A549 (cell line): ENCODE results near the gene CYP1B1. TPM values are rescaled to one million over a fixed set of nuclear protein-coding genes. Genes with fewer than 3 reads are reported as not detected.
A peak's percentile ranks its signal among the peaks of the same experiment; 100 is the strongest.
"Not testable (repeated sequence)": the region's sequence is repeated elsewhere in the genome, so short reads cannot be mapped to it uniquely, and the experiment has no call there.

Source experiments
- ATAC-seq, 2 experiments: fragments of 200-7000 bp in 1 of 2; fragments of >200 bp in 1 of 2; cut with Nextera tagmentation in 1 of 2; cut with Tn5 transposase in 1 of 2; 3 replicates each; pipeline versions ENCODE4 v1.8.0 to v1.9.1; 2018 to 2020; ENCODE audit warnings: mild to moderate bottlenecking in 1 of 2, moderate library complexity in 1 of 2
- CTCF ChIA-PET: fragments of 300-600 bp; sonication (Branson Sonifier 250); formaldehyde crosslinking; extraction: SDS; loops from one replicate; lab custom pipeline; 2021; ENCODE audit warnings: antibody characterized with exemption, inconsistent platforms; lab: Yijun Ruan, JAX
- POLR2A ChIA-PET: fragments of 350-600 bp; formaldehyde crosslinking; extraction: SDS; loops from one replicate; lab custom pipeline; 2021; ENCODE audit warnings: antibody characterized with exemption, inconsistent platforms; lab: Yijun Ruan, JAX
- DNase-seq, 2 experiments: peaks; one replicate each; pipeline versions ENCODE4 v3.0.0 to v3.0.0-alpha.2; 2011 to 2016; ENCODE audit warnings: low read depth in 1 of 2, low spot score in 1 of 2
- FAIRE-seq: peaks from 2 replicates; lab custom pipeline; 2011; peaks lifted over from hg19 to GRCh38; lab: Jason Lieb, UNC
- H3K27ac ChIP-seq, 2 experiments: fragments of >200 bp; sonication (Bioruptor Twin); formaldehyde crosslinking; 3 replicates each; pipeline ENCODE4 v1.5.1; 2016 to 2017
- H3K4me1 ChIP-seq: fragments of >200 bp; sonication (Bioruptor Twin); formaldehyde crosslinking; 3 replicates; pipeline ENCODE4 v1.6.1; 2016
- H3K4me2 ChIP-seq: fragments of >200 bp; sonication (Bioruptor Twin); formaldehyde crosslinking; 3 replicates; pipeline ENCODE4 v1.6.1; 2016
- H3K4me3 ChIP-seq: fragments of >200 bp; sonication (Bioruptor Twin); formaldehyde crosslinking; 3 replicates; pipeline ENCODE4 v1.5.1; 2016
- H3K9me3 ChIP-seq: fragments of >200 bp; sonication (Bioruptor Twin); formaldehyde crosslinking; 3 replicates; pipeline ENCODE4 v1.6.1; 2016
- BHLHE40 ChIP-seq: IDR thresholded peaks from 2 replicates; pipeline ENCODE4 v1.6.1; 2012; ENCODE audit warnings: low read depth, low read length, inconsistent platforms
- CBX2 ChIP-seq: fragments of 200-600 bp; sonication (generic); IDR thresholded peaks from 2 replicates; pipeline ENCODE4 v1.6.1; 2016; ENCODE audit warnings: low read depth, mild to moderate bottlenecking, borderline replicate concordance
- CEBPB ChIP-seq, 2 experiments: fragments of >200 bp in 1 of 2; sonication (Bioruptor Twin) in 1 of 2; formaldehyde crosslinking in 1 of 2; IDR thresholded peaks; 2 replicates each; pipeline ENCODE4 v1.6.1; 2012 to 2016
- EP300 ChIP-seq, 2 experiments: fragments of >200 bp; sonication (Bioruptor Twin); formaldehyde crosslinking; IDR thresholded peaks; 2 replicates in 1 of 2; 3 replicates in 1 of 2; pipeline ENCODE4 v1.6.1; 2016 to 2017
- FOSB ChIP-seq: fragments of 250-450 bp; sonication (Bioruptor Pico); IDR thresholded peaks from 2 replicates; pipeline ENCODE4 v1.5.0; 2020; ENCODE audit warnings: mild to moderate bottlenecking, moderate library complexity
- HOXA7 ChIP-seq: fragments of 250-450 bp; sonication (Bioruptor Pico); IDR thresholded peaks from 2 replicates; pipeline ENCODE4 v1.5.0; 2020; ENCODE audit warnings: mild to moderate bottlenecking, moderate library complexity
- JUNB ChIP-seq: fragments of >200 bp; sonication (Bioruptor Twin); formaldehyde crosslinking; IDR thresholded peaks from 2 replicates; pipeline ENCODE4 v1.6.1; 2016
- MAFK ChIP-seq: fragments of 450-650 bp; IDR thresholded peaks from 2 replicates; pipeline ENCODE4 v1.6.1; 2014; ENCODE audit not compliant: partially characterized antibody
- MAZ ChIP-seq: fragments of 150-350 bp; IDR thresholded peaks from 2 replicates; pipeline ENCODE4 v1.6.1; 2014; ENCODE audit warnings: antibody characterized with exemption, low read depth, low read length, borderline replicate concordance
- NPAS2 ChIP-seq: fragments of 250-450 bp; sonication (Bioruptor Pico); IDR thresholded peaks from 2 replicates; pipeline ENCODE4 v1.8.0; 2022; ENCODE audit warnings: mild to moderate bottlenecking, moderate library complexity, borderline replicate concordance
- PHF8 ChIP-seq: fragments of 200-600 bp; sonication (generic); IDR thresholded peaks from 2 replicates; pipeline ENCODE4 v1.6.1; 2016; ENCODE audit warnings: low read depth, mild to moderate bottlenecking, antibody characterized with exemption, moderate library complexity, borderline replicate concordance
- SMC3 ChIP-seq: fragments of >200 bp; sonication (Bioruptor Twin); formaldehyde crosslinking; IDR thresholded peaks from 3 replicates; pipeline ENCODE4 v1.6.1; 2018; ENCODE audit warnings: inconsistent platforms
- TFCP2L1 ChIP-seq: fragments of 250-450 bp; sonication (Bioruptor Pico); IDR thresholded peaks from 2 replicates; pipeline ENCODE4 v1.5.0; 2021; ENCODE audit warnings: mild to moderate bottlenecking
- ZC3H11A ChIP-seq: fragments of 450-650 bp; IDR thresholded peaks from 2 replicates; pipeline ENCODE4 v1.6.1; 2014; ENCODE audit warnings: antibody characterized with exemption, mild to moderate bottlenecking
- ZFP36 ChIP-seq: fragments of 450-650 bp; IDR thresholded peaks from 2 replicates; pipeline ENCODE4 v1.6.1; 2014; ENCODE audit warnings: borderline replicate concordance; ENCODE audit not compliant: partially characterized antibody
- ZNF302 ChIP-seq: fragments of 250-450 bp; sonication (Bioruptor Pico); IDR thresholded peaks from 2 replicates; pipeline ENCODE4 v1.9.0; 2021; ENCODE audit warnings: inconsistent platforms, mild to moderate bottlenecking, moderate library complexity
- WGBS: methylation state at CpG from one replicate; pipeline ENCODE4 v1.1.6; 2017; ENCODE audit errors: missing lambda C conversion rate; 5-methylcytosine and 5-hydroxymethylcytosine counted together
- polyA plus RNA-seq, 4 experiments: library from polyadenylated mRNA; depleted of rRNA in 3 of 4; stranded (reverse); fragments of >200 nt; fragmentation: RNase III in 1 of 4; extraction: RNeasy Plus Mini Kit Qiagen cat#74134 plus additional on column Dnase treatment in 1 of 4; gene quantifications; 2 replicates in 3 of 4; 3 replicates in 1 of 4; pipeline ENCODE4 v1.2.3, GENCODE V29; 2011 to 2017
- TF ChIP-seq, protein P1 (sequence below): IDR thresholded peaks from 2 replicates; pipeline ENCODE4 v1.6.1; 2012
- TF ChIP-seq, protein P2 (sequence below): fragments of >200 bp; sonication (Bioruptor Twin); formaldehyde crosslinking; IDR thresholded peaks from 2 replicates; pipeline ENCODE4 v1.6.1; 2016
- TF ChIP-seq, protein P3 (sequence below): fragments of 150-350 bp; IDR thresholded peaks from 2 replicates; pipeline ENCODE4 v1.6.1; 2014; ENCODE audit warnings: low read depth, mild to moderate bottlenecking, low read length
- TF ChIP-seq, protein P4 (sequence below): fragments of >200 bp; sonication (Bioruptor Twin); formaldehyde crosslinking; IDR thresholded peaks from 3 replicates; pipeline ENCODE4 v1.5.1; 2016

CYP1B1 gene
- polyA plus RNA-seq, 2 of the 4 experiments (the other 2 are of a cell fraction) = 5.3 to 13.2 TPM

DNA sequence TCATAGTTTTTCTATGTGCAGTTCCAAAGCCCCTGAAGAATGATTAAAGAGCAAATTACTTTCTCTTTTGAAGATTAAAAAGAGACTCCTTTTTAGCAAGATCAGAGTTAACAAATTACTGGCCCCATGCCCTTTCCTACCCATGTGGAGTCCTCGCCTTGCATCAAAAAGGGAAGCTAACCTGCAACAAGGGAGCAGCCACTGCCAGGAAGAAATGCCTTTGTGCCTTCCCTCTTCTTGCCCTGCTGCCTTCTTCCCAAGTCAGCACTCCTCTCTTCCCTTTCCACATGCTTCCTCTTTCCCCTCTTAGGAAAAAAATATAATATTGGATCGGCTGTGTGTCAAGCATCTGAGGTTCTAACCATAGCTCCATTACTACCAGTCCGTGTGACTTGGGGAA lies 37.1 kb upstream of the CYP1B1 start:
- H3K4me2 ChIP-seq = no peak overlapping the region
- TF ChIP-seq MAZ (no peak), JUNB (no peak), BHLHE40 (no peak)
- TF ChIP-seq, protein P1, sequence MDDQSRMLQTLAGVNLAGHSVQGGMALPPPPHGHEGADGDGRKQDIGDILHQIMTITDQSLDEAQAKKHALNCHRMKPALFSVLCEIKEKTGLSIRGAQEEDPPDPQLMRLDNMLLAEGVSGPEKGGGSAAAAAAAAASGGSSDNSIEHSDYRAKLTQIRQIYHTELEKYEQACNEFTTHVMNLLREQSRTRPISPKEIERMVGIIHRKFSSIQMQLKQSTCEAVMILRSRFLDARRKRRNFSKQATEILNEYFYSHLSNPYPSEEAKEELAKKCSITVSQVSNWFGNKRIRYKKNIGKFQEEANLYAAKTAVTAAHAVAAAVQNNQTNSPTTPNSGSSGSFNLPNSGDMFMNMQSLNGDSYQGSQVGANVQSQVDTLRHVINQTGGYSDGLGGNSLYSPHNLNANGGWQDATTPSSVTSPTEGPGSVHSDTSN = no peak
- TF ChIP-seq, protein P2, sequence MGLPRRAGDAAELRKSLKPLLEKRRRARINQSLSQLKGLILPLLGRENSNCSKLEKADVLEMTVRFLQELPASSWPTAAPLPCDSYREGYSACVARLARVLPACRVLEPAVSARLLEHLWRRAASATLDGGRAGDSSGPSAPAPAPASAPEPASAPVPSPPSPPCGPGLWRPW = no peak
- TF ChIP-seq, protein P3, sequence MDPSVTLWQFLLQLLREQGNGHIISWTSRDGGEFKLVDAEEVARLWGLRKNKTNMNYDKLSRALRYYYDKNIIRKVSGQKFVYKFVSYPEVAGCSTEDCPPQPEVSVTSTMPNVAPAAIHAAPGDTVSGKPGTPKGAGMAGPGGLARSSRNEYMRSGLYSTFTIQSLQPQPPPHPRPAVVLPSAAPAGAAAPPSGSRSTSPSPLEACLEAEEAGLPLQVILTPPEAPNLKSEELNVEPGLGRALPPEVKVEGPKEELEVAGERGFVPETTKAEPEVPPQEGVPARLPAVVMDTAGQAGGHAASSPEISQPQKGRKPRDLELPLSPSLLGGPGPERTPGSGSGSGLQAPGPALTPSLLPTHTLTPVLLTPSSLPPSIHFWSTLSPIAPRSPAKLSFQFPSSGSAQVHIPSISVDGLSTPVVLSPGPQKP = no peak
- TF ChIP-seq, all 56 proteins: peak for 0
- Histone ChIP-seq H3K9me3 (peaks cover 2% of the 10 kb centered on the region; the same call in 1 of the 3 replicates), H3K4me1 (peaks cover 24% of the 10 kb centered on the region), H3K4me3 (no peak overlapping the region), H3K27ac (no peak overlapping the region)
- ChIA-PET CTCF (interaction anchor here (0.9 to 3.0 kb wide), 14 partner anchors 9 to 236 kb away, joined by 3 to 10 read pairs (median 5); partner anchors contain the start of gene CYP1B1), POLR2A (no interaction called here)
- no peak for DNase-seq
- WGBS = 74% methylated on average over 3 of the region's 3 CpGs
- no peak for ATAC-seq
- no peak for FAIRE-seq

DNA sequence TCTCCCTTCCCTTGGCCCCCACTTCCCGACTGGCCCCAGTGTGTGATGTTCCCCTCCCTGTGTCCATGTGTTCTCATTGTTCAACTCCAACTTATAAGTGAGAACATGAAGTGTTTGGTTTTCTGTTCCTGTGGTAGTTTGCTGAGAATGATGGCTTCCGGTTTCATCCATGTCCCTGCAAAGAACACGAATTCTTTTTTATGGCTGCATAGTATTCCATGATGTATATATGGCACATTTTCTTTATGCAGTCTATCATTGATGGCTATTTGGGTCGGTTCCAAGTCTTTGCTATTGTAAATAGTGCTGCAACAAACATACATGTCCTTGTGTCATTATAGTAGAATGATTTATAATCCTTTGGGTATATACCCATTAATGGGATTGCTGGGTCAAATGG lies 35.4 kb upstream of the CYP1B1 start:
- H3K27ac ChIP-seq, CTCF ChIA-PET, FAIRE-seq, H3K4me2 ChIP-seq, POLR2A ChIA-PET, H3K9me3 ChIP-seq, DNase-seq, H3K4me3 ChIP-seq, ATAC-seq: not testable (repeated sequence)
- WGBS = 62% methylated on average over 4 of the region's 4 CpGs
- peaks cover 29% of the 10 kb centered on the region for H3K4me1 ChIP-seq

DNA sequence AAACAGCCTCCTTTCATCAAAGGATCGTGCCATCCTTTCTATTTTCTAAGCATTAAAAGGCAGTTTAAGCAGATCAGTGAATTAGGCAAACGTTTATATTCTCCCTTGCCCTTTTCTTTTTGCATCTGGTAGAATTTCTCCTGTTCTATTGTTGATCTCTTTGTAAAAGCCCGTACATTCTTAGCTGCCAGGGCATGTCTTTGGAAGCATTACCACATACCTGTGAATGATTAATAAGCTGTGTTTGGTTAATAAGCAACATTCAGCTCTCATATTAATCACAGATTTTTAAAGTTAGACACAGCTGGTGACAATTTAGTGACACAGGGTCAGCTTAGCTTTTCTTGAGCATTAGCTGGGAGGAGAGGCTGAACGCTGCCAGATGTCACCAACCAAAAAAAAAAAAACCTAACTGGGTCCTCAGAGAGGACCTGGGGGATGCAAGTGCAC lies 33.8 kb upstream of the CYP1B1 start:
- ATAC-seq = peak; percentile 69 to 74

DNA sequence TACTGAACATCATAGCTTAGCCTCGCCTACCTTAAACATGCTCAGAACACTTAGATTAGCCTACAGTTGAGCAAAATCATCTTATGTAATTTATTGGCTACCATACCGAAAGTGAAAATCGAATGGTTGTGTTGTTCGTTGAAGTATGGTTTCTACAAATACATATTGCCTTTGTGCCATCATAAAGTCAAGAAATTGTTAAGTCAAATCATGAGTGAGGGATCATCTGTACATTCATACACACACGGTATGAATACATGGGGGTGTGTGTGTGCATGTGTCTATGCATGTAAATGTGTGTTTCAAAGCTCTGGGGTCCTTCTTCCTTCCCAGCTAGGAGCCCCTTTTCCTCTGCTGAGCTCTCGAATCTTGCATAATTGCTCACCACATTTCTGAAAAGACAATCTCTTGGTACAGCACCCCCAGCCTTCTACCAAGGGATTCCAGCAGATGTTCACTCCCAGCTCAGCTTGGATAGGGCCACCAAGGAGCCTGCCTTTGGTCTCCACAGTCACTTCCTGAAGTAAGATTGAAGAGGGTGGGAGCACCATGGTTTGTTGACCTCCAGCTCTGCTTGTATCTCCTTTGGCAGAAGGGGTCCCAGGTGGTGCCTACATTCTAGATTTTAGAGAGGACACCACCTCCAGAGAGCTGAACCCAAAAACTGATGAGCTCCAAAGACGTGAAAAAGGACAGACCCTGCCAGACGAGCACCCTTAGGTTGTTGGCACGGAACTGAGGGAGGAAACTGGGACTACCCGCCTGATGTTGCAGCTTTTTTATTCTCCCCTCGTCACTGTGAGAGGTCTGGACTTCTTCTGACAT lies 33.2 kb upstream of the CYP1B1 start:
- peak in 1 of 2 experiments; percentile 32 for DNase-seq
- ChIA-PET POLR2A (interaction anchor here (0.9 to 2.5 kb wide), 3 partner anchors 13 to 32 kb away, joined by 3 to 28 read pairs (median 5); partner anchors contain the start of gene CYP1B1), CTCF (interaction anchor here (0.7 to 2.2 kb wide), 4 partner anchors 12 to 127 kb away, joined by 3 to 11 read pairs (median 4); partner anchors contain the start of gene CYP1B1)
- 53% methylated on average over 11 of the region's 11 CpGs for WGBS
- peak overlapping the region; percentile 84 for H3K4me2 ChIP-seq
- FAIRE-seq = no peak
- H3K4me3 ChIP-seq = peak overlapping the region; percentile 5; the same call in 2 of the 3 replicates
- H3K9me3 ChIP-seq = peaks cover 2% of the 10 kb centered on the region; the same call in 1 of the 3 replicates
- peak overlapping the region; percentile 73 to 85 for H3K27ac ChIP-seq
- peaks cover 28% of the 10 kb centered on the region for H3K4me1 ChIP-seq
- TF ChIP-seq FOSB (CRISPR knock-in tag) (no peak), MAFK (no peak), JUNB (no peak), NPAS2 (no peak), BHLHE40 (no peak), ZFP36 (no peak), CBX2 (no peak), SMC3 (no peak), ZC3H11A (no peak), TFCP2L1 (no peak), CEBPB (IDR thresholded peaks at IDR 0.05) (no peak), EP300 (IDR thresholded peaks at IDR 0.05) (no peak), HOXA7 (CRISPR knock-in tag) (no peak)
- TF ChIP-seq, protein P4, sequence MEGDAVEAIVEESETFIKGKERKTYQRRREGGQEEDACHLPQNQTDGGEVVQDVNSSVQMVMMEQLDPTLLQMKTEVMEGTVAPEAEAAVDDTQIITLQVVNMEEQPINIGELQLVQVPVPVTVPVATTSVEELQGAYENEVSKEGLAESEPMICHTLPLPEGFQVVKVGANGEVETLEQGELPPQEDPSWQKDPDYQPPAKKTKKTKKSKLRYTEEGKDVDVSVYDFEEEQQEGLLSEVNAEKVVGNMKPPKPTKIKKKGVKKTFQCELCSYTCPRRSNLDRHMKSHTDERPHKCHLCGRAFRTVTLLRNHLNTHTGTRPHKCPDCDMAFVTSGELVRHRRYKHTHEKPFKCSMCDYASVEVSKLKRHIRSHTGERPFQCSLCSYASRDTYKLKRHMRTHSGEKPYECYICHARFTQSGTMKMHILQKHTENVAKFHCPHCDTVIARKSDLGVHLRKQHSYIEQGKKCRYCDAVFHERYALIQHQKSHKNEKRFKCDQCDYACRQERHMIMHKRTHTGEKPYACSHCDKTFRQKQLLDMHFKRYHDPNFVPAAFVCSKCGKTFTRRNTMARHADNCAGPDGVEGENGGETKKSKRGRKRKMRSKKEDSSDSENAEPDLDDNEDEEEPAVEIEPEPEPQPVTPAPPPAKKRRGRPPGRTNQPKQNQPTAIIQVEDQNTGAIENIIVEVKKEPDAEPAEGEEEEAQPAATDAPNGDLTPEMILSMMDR = no peak
- TF ChIP-seq, protein P1 = no peak
- peak; percentile 58 to 68; a peak in 5 of 6 replicates for ATAC-seq

More for the DNA sequence above, 33.8 kb upstream of the CYP1B1 start:
- ChIA-PET CTCF (interaction anchor here (0.7 to 2.2 kb wide), 4 partner anchors 11 to 128 kb away, joined by 3 to 11 read pairs (median 4); partner anchors contain the start of gene CYP1B1), POLR2A (interaction anchor here (0.9 to 2.5 kb wide), 3 partner anchors 14 to 33 kb away, joined by 3 to 28 read pairs (median 5); partner anchors contain the start of gene CYP1B1)
- Histone ChIP-seq H3K4me1 (peaks cover 28% of the 10 kb centered on the region), H3K27ac (peak overlapping the region; percentile 73 to 85), H3K4me2 (peak overlapping the region; percentile 84), H3K4me3 (peak overlapping the region; percentile 5; the same call in 2 of the 3 replicates), H3K9me3 (peaks cover 2% of the 10 kb centered on the region; the same call in 1 of the 3 replicates)
- peak; percentile 82 for FAIRE-seq
- TF ChIP-seq PHF8 (no peak), CBX2 (no peak), CEBPB (IDR thresholded peaks at IDR 0.05) (peak; percentile 50 to 75; a peak in 2 of 4 replicates), ZNF302 (CRISPR knock-in tag) (no peak), ZC3H11A (no peak)
- peak; percentile 45 to 51 for DNase-seq
- 4% methylated on average over 4 of the region's 4 CpGs for WGBS
